Transverse colon (tissue), 4 donors: ENCODE results near the gene HLA-DQB2. TPM values are rescaled to one million over a fixed set of nuclear protein-coding genes. Genes with fewer than 3 reads are reported as not detected.

Source experiments
- DNase-seq: peaks from one replicate; pipeline ENCODE4 v3.0.0-alpha.2; 2019
- H3K27ac ChIP-seq, 4 donors: fragments of 200-600 bp; sonication (generic); 2 replicates each; pipeline ENCODE4 v1.5.1; 2016 to 2018; ENCODE audit warnings: inconsistent platforms in 4 of 4
- H3K27me3 ChIP-seq: fragments of 200-600 bp; sonication (generic); 2 replicates; pipeline ENCODE4 v1.5.1; 2017; ENCODE audit warnings: inconsistent platforms
- H3K36me3 ChIP-seq, 4 donors: fragments of 200-600 bp; sonication (generic); 2 replicates each; pipeline ENCODE4 v1.5.1; 2017 to 2019; ENCODE audit warnings: inconsistent platforms in 4 of 4
- H3K4me1 ChIP-seq, 4 donors: fragments of 200-600 bp; sonication (generic); 2 replicates each; pipeline ENCODE4 v1.5.1; 2017 to 2020; ENCODE audit warnings: inconsistent platforms in 4 of 4
- H3K4me3 ChIP-seq, 4 donors: fragments of 200-600 bp; sonication (generic); 1 replicate in 1 of 4; 2 replicates in 3 of 4; pipeline versions ENCODE4 v1.5.1 to v1.6.1; 2017 to 2019; ENCODE audit warnings: inconsistent platforms in 4 of 4
- H3K9me3 ChIP-seq, 2 donors: fragments of 200-600 bp; sonication (generic); 2 replicates each; pipeline ENCODE4 v1.5.1; 2017 to 2019; ENCODE audit warnings: inconsistent platforms in 2 of 2
- CTCF ChIP-seq, 5 experiments: fragments of 200-600 bp in 3 of 5; fragments of 450-650 bp in 2 of 5; sonication (generic) in 3 of 5; IDR thresholded peaks; 1 replicate in 2 of 5; 2 replicates in 3 of 5; pipeline ENCODE4 v1.5.1; 2016 to 2017; ENCODE audit warnings: antibody characterized with exemption in 5 of 5, inconsistent platforms in 3 of 5, mild to moderate bottlenecking in 2 of 5, moderate library complexity in 1 of 5
- EP300 ChIP-seq: sonication (generic); formaldehyde crosslinking; IDR thresholded peaks from one replicate; pipeline ENCODE4 v1.6.1; 2017; ENCODE audit warnings: antibody characterized with exemption, low read depth
- POLR2A ChIP-seq: fragments of 450-650 bp; IDR thresholded peaks from one replicate; pipeline ENCODE4 v1.6.1; 2016; ENCODE audit warnings: antibody characterized with exemption, mild to moderate bottlenecking, moderate library complexity
- POLR2AphosphoS5 ChIP-seq, 3 donors: sonication (generic); formaldehyde crosslinking; IDR thresholded peaks; one replicate each; pipeline ENCODE4 v1.6.1; 2016; ENCODE audit warnings: antibody characterized with exemption in 3 of 3
- WGBS, 2 donors: methylation state at CpG; one replicate each; pipeline ENCODE4 v1.1.5; 2018; ENCODE audit warnings: low coverage in 1 of 2; 5-methylcytosine and 5-hydroxymethylcytosine counted together
- in situ Hi-C, 4 donors: fragments of 200-750 bp; cut with MboI; loops; one replicate each; pipeline versions ENCODE4 v1.15.0 to v1.15.1; 2017; ENCODE audit warnings: low sequenced_read_pairs in 3 of 4, low pct_ligation_motif_present in 1 of 4, low pct_unique_long_range_greater_than_20kb in 1 of 4
- intact Hi-C: fragments of 100-400 bp; cut with DNase I; formaldehyde crosslinking; loops from one replicate; pipeline ENCODE4 v1.15.1; 2023; ENCODE audit warnings: low total_unique reads
- total RNA-seq, 4 donors: library from RNA; depleted of rRNA; stranded (reverse); fragments of >200 nt; gene quantifications; one replicate each; pipeline ENCODE4 v1.1.0, GENCODE V29; 2016

The HLA-DQB2 gene
- total RNA-seq, 4 donors from 2014 or later: 0.27 to 0.32 TPM; not detected in 2

- TF ChIP-seq POLR2AphosphoS5 (IDR thresholded peaks at IDR 0.05): no peak
- no peak for TF ChIP-seq CTCF (IDR thresholded peaks at IDR 0.05)
- no peak for TF ChIP-seq POLR2A
- no peak for TF ChIP-seq EP300
- no peak overlapping the region for H3K27ac ChIP-seq
- in situ Hi-C loops (loop anchor here (5.0 to 25.0 kb wide), 4 partner anchors 105 to 562 kb away; no protein-coding TSS in a partner anchor), intact Hi-C loops (loop anchor here (5.0 kb wide), 1 partner anchor 387 kb away; no protein-coding TSS in a partner anchor)
- H3K9me3 ChIP-seq: peaks cover 0 to 4% of the 10 kb centered on the region in 2 donors
- no peaks in the 10 kb centered on the region for H3K36me3 ChIP-seq
- WGBS, 2 donors: 74 to 81% methylated on average over 3 of the region's 3 CpGs
- peaks cover 0 to 7% (median 2%) of the 10 kb centered on the region in 4 donors for H3K4me1 ChIP-seq
- no peak for DNase-seq
- no peak overlapping the region for H3K4me3 ChIP-seq
- peaks cover 77% of the 10 kb centered on the region for H3K27me3 ChIP-seq
Measured at GRCh38 chr6:32799740-32800139, 36.4 kb upstream of the HLA-DQB2 start.

GRCh38 chr6:32799168-32799567, 35.8 kb upstream of the HLA-DQB2 start:
- in situ Hi-C loops: loop anchor here (5.0 to 25.0 kb wide), 4 partner anchors 104 to 562 kb away; no protein-coding TSS in a partner anchor
- TF ChIP-seq EP300: no peak
- no peak for TF ChIP-seq CTCF (IDR thresholded peaks at IDR 0.05)
- no peak for TF ChIP-seq POLR2A
- no peak for TF ChIP-seq POLR2AphosphoS5 (IDR thresholded peaks at IDR 0.05)
- Histone ChIP-seq H3K9me3 (peaks cover 0 to 4% of the 10 kb centered on the region in 2 donors), H3K4me3 (no peak overlapping the region), H3K27ac (no peak overlapping the region), H3K4me1 (peaks cover 0 to 7% (median 2%) of the 10 kb centered on the region in 4 donors), H3K27me3 (peaks cover 79% of the 10 kb centered on the region), H3K36me3 (no peaks in the 10 kb centered on the region)
- DNase-seq: no peak
- intact Hi-C loops: loop anchor here (5.0 kb wide), 1 partner anchor 387 kb away; no protein-coding TSS in a partner anchor
- 95 to 97% methylated on average over 3 of the region's 3 CpGs for WGBS, 2 donors

- H3K27ac ChIP-seq: no peak overlapping the region
- no peaks in the 10 kb centered on the region for H3K36me3 ChIP-seq
- intact Hi-C loops (loop anchor here (5.0 kb wide), 1 partner anchor 385 kb away; no protein-coding TSS in a partner anchor), in situ Hi-C loops (loop anchor here (5.0 to 25.0 kb wide), 4 partner anchors 102 to 560 kb away; no protein-coding TSS in a partner anchor)
- peak; percentile 81 for DNase-seq
- peaks cover 0 to 7% (median 2%) of the 10 kb centered on the region in 4 donors for H3K4me1 ChIP-seq
- peak overlapping the region in 1 of 4 donors; percentile 19 for H3K4me3 ChIP-seq
- WGBS, 2 donors: 12 to 20% methylated on average over 14 to 30 of the region's 30 CpGs
- H3K27me3 ChIP-seq: peaks cover 82% of the 10 kb centered on the region
- peaks cover 0 to 4% of the 10 kb centered on the region in 2 donors for H3K9me3 ChIP-seq
- TF ChIP-seq CTCF (IDR thresholded peaks at IDR 0.05) (peak; percentile 89 to 93 (median 91)), POLR2A (no peak)
Measured at GRCh38 chr6:32796848-32797776, 33.8 kb upstream of the HLA-DQB2 start.

GRCh38 chr6:32794510-32794909, 31.2 kb upstream of the HLA-DQB2 start:
- TF ChIP-seq POLR2A (no peak), EP300 (no peak), CTCF (IDR thresholded peaks at IDR 0.05) (no peak), POLR2AphosphoS5 (IDR thresholded peaks at IDR 0.05) (no peak)
- intact Hi-C loops (no loop called here), in situ Hi-C loops (loop anchor here in 3 of 4 donors (5.0 to 25.0 kb wide), 4 partner anchors 97 to 557 kb away; no protein-coding TSS in a partner anchor)
- 50 to 72% methylated on average over 1 to 2 of the region's 2 CpGs for WGBS, 2 donors
- peaks cover 0 to 4% of the 10 kb centered on the region in 2 donors for H3K9me3 ChIP-seq
- no peak overlapping the region for H3K4me3 ChIP-seq
- H3K27ac ChIP-seq: no peak overlapping the region
- H3K4me1 ChIP-seq: peaks cover 0 to 7% (median 2%) of the 10 kb centered on the region in 4 donors
- H3K36me3 ChIP-seq: no peaks in the 10 kb centered on the region
- no peak for DNase-seq
- peaks cover 76% of the 10 kb centered on the region for H3K27me3 ChIP-seq
